Keratinocyte (primary cell): ENCODE data around the gene MMP11.

ENCODE experiments used
- EZH2 ChIP-seq: IDR thresholded peaks from one replicate; pipeline ENCODE4 v1.6.1; 2012; ENCODE audit warnings: inconsistent platforms, mild to moderate bottlenecking, low read length, moderate library complexity
- TF ChIP-seq, protein P1 (sequence below), 3 experiments: IDR thresholded peaks in 1 of 3; conservative IDR thresholded peaks in 1 of 3; optimal IDR thresholded peaks in 1 of 3; 2 replicates in 2 of 3; 3 replicates in 1 of 3; pipeline versions ENCODE3 to v1.5.1; 2011; ENCODE audit warnings: low read length in 3 of 3, mild to moderate bottlenecking in 3 of 3, moderate library complexity in 2 of 3, control low read depth in 1 of 3, inconsistent platforms in 1 of 3; ENCODE audit not compliant: insufficient read depth in 2 of 3; ENCODE audit errors: extremely low read depth in 1 of 3

DNA sequence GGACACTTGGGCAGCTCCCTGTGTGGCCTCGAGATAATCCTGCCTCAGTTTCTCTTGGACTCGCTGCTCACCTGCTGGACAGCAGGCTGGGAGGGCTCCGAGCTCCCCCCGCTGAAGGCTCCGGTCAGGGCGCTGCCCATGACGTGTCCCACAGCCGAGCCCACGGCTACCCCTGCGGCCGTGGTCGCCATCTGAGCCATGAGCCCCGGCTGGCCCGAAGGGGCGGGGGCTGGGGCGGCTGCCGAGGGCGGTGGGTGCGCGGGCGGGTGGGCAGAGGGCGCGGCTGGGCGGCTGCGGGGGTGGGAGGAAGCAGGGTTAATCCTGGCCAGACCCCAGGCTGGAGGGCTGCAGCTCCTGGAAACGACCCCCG, 5.4 kb upstream of the MMP11 start:
- no peak for TF ChIP-seq EZH2
- TF ChIP-seq, protein P1, sequence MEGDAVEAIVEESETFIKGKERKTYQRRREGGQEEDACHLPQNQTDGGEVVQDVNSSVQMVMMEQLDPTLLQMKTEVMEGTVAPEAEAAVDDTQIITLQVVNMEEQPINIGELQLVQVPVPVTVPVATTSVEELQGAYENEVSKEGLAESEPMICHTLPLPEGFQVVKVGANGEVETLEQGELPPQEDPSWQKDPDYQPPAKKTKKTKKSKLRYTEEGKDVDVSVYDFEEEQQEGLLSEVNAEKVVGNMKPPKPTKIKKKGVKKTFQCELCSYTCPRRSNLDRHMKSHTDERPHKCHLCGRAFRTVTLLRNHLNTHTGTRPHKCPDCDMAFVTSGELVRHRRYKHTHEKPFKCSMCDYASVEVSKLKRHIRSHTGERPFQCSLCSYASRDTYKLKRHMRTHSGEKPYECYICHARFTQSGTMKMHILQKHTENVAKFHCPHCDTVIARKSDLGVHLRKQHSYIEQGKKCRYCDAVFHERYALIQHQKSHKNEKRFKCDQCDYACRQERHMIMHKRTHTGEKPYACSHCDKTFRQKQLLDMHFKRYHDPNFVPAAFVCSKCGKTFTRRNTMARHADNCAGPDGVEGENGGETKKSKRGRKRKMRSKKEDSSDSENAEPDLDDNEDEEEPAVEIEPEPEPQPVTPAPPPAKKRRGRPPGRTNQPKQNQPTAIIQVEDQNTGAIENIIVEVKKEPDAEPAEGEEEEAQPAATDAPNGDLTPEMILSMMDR (optimal IDR thresholded peaks at IDR 0.05 in 1 of 3, IDR thresholded peaks at IDR 0.05 in 1 of 3, conservative IDR thresholded peaks at IDR 0.05 in 1 of 3; ENCODE audit: extremely low read depth in 1 of 3, insufficient read depth in 2 of 3, low read length in 3 of 3): no peak
